HL-60 (cell line): ENCODE results near the gene CRTC1.

Experiments
- GABPA ChIP-seq: IDR thresholded peaks from 2 replicates; pipeline ENCODE4 v1.6.1; 2012; ENCODE audit warnings: low read depth
- TF ChIP-seq, protein P1 (sequence below): IDR thresholded peaks from one replicate; pipeline ENCODE4 v1.5.1; 2011; ENCODE audit warnings: low read length, control low read depth, inconsistent platforms; ENCODE audit not compliant: insufficient read depth

DNA sequence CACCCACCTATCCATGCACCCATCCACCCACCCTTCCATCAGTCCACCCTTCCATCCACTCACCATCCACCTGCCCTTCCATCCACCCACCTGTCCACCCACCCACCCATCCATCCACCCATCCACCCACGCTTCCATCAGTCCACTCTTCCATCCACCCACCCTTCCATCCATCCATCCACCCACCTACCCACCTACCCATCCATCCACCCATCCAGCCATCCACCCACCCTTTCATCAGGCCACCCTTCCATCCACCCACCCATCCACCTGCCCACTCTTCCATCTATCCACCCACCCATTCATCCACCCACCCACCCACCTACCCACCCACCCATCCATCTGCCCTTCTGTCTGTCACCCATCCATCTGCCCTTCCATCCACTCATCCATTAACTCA is 29.6 kb upstream of the CRTC1 start:
- TF ChIP-seq, protein P1, sequence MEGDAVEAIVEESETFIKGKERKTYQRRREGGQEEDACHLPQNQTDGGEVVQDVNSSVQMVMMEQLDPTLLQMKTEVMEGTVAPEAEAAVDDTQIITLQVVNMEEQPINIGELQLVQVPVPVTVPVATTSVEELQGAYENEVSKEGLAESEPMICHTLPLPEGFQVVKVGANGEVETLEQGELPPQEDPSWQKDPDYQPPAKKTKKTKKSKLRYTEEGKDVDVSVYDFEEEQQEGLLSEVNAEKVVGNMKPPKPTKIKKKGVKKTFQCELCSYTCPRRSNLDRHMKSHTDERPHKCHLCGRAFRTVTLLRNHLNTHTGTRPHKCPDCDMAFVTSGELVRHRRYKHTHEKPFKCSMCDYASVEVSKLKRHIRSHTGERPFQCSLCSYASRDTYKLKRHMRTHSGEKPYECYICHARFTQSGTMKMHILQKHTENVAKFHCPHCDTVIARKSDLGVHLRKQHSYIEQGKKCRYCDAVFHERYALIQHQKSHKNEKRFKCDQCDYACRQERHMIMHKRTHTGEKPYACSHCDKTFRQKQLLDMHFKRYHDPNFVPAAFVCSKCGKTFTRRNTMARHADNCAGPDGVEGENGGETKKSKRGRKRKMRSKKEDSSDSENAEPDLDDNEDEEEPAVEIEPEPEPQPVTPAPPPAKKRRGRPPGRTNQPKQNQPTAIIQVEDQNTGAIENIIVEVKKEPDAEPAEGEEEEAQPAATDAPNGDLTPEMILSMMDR = no peak
- TF ChIP-seq GABPA = no peak
